ENCODE measurements around the gene OSBPL9.

Gene OSBPL9

DNA sequence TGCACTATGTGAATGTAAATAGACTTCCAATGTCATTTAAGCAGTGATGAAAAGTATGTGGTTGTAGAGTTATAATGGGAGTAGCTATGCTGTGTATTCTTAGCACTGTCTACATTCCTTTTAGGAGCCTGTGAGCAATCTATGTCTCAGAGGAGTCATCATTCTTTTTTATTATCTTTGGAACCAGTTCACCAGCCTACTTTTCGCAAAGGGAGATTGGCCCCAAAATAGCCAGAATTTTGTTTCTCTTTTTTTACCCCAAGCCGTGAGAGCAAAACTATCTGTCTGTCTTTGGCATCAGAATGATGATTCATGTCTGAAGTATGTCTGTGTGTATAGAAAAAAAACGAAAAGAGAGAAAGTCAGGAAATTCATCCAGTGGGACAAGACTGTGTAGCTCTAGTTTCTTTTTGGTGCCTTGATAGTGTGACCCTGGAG lies 44.2 kb downstream of the OSBPL9 start:
- peaks cover 25% of the 10 kb centered on the region for H3K36me3 Mint-ChIP-seq
- no peak for ATAC-seq
- no peak overlapping the region for H3K27ac Mint-ChIP-seq
- no peaks in the 10 kb centered on the region for H3K9me3 Mint-ChIP-seq
- H3K4me3 Mint-ChIP-seq, result no peak overlapping the region
- H3K4me1 Mint-ChIP-seq, result peaks cover 31% of the 10 kb centered on the region
- no peaks in the 10 kb centered on the region for H3K27me3 Mint-ChIP-seq

DNA sequence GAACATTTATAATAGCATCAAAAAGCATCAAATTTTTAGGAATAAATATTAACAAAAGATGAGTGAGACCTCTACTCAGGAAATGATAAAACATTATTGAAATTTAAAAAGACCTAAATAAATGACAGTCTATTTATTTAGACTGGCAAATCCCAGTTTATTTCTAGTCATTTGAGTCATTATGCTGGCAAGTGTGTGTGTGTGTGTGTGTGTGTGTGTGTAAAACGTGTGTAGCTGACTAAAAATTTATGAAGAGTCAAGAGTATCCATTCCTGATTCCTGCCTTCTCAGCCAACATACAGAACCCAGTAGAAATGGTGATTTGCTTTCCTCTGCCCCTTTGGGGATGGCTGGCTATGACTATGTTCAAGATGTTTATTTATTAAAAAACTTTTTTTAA lies 46.2 kb downstream of the OSBPL9 start:
- H3K27ac Mint-ChIP-seq, result no peak overlapping the region
- no peaks in the 10 kb centered on the region for H3K9me3 Mint-ChIP-seq
- ATAC-seq, result no peak
- H3K27me3 Mint-ChIP-seq, result no peaks in the 10 kb centered on the region
- H3K4me1 Mint-ChIP-seq, result peaks cover 34% of the 10 kb centered on the region
- H3K4me3 Mint-ChIP-seq, result no peak overlapping the region
- peaks cover 20% of the 10 kb centered on the region for H3K36me3 Mint-ChIP-seq

GRCh38 chr1:51663721-51664120 lies 46.8 kb downstream of the OSBPL9 start:
- no peaks in the 10 kb centered on the region for H3K27me3 Mint-ChIP-seq
- no peak overlapping the region for H3K27ac Mint-ChIP-seq
- no peak overlapping the region for H3K4me3 Mint-ChIP-seq
- H3K4me1 Mint-ChIP-seq, result peaks cover 34% of the 10 kb centered on the region
- ATAC-seq, result no peak
- H3K36me3 Mint-ChIP-seq, result peaks cover 20% of the 10 kb centered on the region
- no peaks in the 10 kb centered on the region for H3K9me3 Mint-ChIP-seq

- Mint-ChIP-seq H3K9me3 (no peaks in the 10 kb centered on the region), H3K4me3 (no peak overlapping the region), H3K27me3 (no peaks in the 10 kb centered on the region), H3K4me1 (peaks cover 32% of the 10 kb centered on the region), H3K36me3 (peaks cover 27% of the 10 kb centered on the region), H3K27ac (no peak overlapping the region)
- ATAC-seq, result no peak
Measured at GRCh38 chr1:51664421-51665240, 47.7 kb downstream of the OSBPL9 start.

DNA sequence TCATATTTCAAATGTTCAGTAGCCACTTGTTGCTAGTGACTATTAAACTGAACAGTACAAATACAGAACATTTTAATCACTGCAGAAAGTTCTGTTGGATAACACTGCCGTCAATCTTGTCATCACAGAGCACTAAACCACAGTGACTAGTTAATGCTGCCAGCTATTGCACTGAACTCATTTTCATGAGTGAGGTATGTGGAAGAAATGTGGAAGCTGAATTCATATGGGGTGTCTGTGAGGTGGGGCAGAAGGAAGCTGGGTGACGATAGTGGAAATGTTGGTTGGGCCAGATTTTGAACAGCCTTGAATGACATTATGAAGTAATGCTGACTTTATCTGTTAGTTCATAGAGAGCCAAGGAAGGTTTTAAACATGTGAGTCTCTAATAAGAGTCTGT lies 49.6 kb downstream of the OSBPL9 start:
- H3K4me1 Mint-ChIP-seq, result peaks cover 22% of the 10 kb centered on the region
- H3K27ac Mint-ChIP-seq, result no peak overlapping the region
- H3K4me3 Mint-ChIP-seq, result no peak overlapping the region
- peaks cover 22% of the 10 kb centered on the region for H3K36me3 Mint-ChIP-seq
- no peak for ATAC-seq
- H3K9me3 Mint-ChIP-seq, result no peaks in the 10 kb centered on the region
- H3K27me3 Mint-ChIP-seq, result no peaks in the 10 kb centered on the region

DNA sequence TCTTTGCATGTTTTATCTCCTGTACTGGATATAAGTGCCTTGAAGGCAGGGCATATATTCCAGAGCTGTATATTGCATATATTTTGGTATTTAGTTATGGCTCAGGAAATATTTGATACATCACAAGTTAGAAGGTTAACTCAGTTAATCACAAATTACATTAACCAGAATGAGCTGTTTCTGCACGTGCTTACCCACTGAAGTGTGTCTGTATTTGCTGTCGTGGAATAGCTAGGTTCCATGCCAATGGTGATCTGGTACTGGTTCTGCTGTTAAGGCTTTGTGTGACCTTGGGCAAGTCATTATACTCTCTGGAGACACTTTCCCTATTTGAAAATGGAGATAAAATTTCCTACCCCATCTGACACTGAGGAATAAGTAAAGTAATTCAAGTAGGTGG lies 50.7 kb downstream of the OSBPL9 start:
- Mint-ChIP-seq H3K36me3 (peaks cover 13% of the 10 kb centered on the region), H3K9me3 (no peaks in the 10 kb centered on the region), H3K27ac (no peak overlapping the region), H3K4me3 (no peak overlapping the region), H3K4me1 (peaks cover 12% of the 10 kb centered on the region), H3K27me3 (no peaks in the 10 kb centered on the region)
- ATAC-seq, result no peak

DNA sequence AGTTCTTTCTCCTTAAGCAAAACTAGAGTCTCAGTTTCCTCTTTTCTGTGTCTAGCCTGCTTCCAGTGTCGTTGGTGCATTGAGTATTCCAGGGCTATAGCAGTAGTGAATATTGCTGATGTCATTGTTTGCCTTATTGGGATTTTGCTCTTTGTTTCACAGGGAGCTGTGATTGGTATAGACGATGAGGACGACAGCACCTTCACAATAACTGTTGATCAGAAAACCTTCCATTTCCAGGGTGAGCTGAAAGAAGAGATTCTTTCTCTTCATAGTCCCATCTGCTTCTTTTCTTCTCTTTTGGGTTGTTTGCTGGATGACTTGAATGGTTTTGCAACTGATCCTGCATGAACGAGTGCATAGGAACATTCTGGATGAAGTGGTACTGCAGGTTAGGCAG lies 52.4 kb downstream of the OSBPL9 start:
- H3K4me3 Mint-ChIP-seq, result no peak overlapping the region
- no peaks in the 10 kb centered on the region for H3K27me3 Mint-ChIP-seq
- no peak overlapping the region for H3K27ac Mint-ChIP-seq
- H3K4me1 Mint-ChIP-seq, result peaks cover 7% of the 10 kb centered on the region
- H3K9me3 Mint-ChIP-seq, result no peaks in the 10 kb centered on the region
- H3K36me3 Mint-ChIP-seq, result peaks cover 13% of the 10 kb centered on the region
- ATAC-seq, result no peak

- ATAC-seq, result no peak
- peaks cover 13% of the 10 kb centered on the region for H3K36me3 Mint-ChIP-seq
- peaks cover 7% of the 10 kb centered on the region for H3K4me1 Mint-ChIP-seq
- H3K9me3 Mint-ChIP-seq, result no peaks in the 10 kb centered on the region
- H3K27me3 Mint-ChIP-seq, result no peaks in the 10 kb centered on the region
- H3K27ac Mint-ChIP-seq, result no peak overlapping the region
- H3K4me3 Mint-ChIP-seq, result no peak overlapping the region
Measured at GRCh38 chr1:51669816-51670215, 52.9 kb downstream of the OSBPL9 start.

GRCh38 chr1:51671527-51672325 lies 54.8 kb downstream of the OSBPL9 start:
- no peak for ATAC-seq
- no peaks in the 10 kb centered on the region for H3K9me3 Mint-ChIP-seq
- H3K4me3 Mint-ChIP-seq, result no peak overlapping the region
- no peaks in the 10 kb centered on the region for H3K27me3 Mint-ChIP-seq
- H3K27ac Mint-ChIP-seq, result no peak overlapping the region
- H3K4me1 Mint-ChIP-seq, result no peaks in the 10 kb centered on the region
- peaks cover 7% of the 10 kb centered on the region for H3K36me3 Mint-ChIP-seq

DNA sequence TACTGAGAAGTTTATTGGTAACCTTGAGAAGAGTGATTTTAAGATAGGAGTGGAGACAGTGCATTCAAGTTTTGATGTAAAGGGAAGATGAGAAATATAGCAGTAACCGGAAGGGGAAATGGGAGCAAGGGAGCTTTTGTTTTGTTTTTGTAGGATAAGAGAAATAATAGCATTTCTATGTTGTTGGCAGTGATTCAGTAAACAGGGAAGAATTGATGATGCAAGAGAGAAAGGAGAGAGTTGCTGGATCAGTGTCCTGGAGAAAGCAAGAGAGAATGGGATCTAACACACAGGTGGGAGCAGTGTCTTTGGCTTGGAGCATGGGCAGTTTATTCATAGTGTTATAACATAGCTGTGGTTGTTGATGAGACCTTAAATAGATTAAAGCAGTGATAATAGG lies 56.4 kb downstream of the OSBPL9 start:
- peaks cover 3% of the 10 kb centered on the region for H3K4me1 Mint-ChIP-seq
- H3K27me3 Mint-ChIP-seq, result no peaks in the 10 kb centered on the region
- H3K27ac Mint-ChIP-seq, result no peak overlapping the region
- no peaks in the 10 kb centered on the region for H3K9me3 Mint-ChIP-seq
- H3K4me3 Mint-ChIP-seq, result no peak overlapping the region
- H3K36me3 Mint-ChIP-seq, result peaks cover 7% of the 10 kb centered on the region
- no peak for ATAC-seq

- Mint-ChIP-seq H3K27ac (no peak overlapping the region), H3K27me3 (no peaks in the 10 kb centered on the region), H3K4me3 (no peak overlapping the region), H3K4me1 (peaks cover 6% of the 10 kb centered on the region), H3K36me3 (no peaks in the 10 kb centered on the region), H3K9me3 (no peaks in the 10 kb centered on the region)
- no peak for ATAC-seq
Measured at GRCh38 chr1:51675177-51675780, 58.4 kb downstream of the OSBPL9 start.

DNA sequence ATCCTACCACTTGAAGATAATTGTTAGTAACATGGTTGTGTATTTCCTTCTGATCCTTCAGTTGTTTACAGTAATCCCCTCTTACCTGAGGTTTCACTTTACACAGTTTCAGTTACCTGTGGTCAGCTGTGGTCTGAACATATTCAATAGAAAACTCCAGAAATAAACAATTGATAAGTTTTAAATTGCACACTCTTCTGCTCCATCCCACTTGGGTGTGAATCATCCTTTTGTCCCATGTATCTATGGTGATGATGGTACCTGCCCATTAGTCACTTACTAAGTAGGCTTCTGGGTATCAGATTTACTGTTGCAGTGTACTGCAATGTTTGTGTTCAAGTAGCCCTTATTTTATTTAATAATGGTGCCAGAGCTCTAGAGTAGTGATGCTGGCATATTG lies 62.5 kb downstream of the OSBPL9 start:
- Mint-ChIP-seq H3K9me3 (no peaks in the 10 kb centered on the region), H3K36me3 (no peaks in the 10 kb centered on the region), H3K4me1 (peaks cover 6% of the 10 kb centered on the region), H3K4me3 (no peak overlapping the region), H3K27me3 (no peaks in the 10 kb centered on the region), H3K27ac (no peak overlapping the region)
- no peak for ATAC-seq

DNA sequence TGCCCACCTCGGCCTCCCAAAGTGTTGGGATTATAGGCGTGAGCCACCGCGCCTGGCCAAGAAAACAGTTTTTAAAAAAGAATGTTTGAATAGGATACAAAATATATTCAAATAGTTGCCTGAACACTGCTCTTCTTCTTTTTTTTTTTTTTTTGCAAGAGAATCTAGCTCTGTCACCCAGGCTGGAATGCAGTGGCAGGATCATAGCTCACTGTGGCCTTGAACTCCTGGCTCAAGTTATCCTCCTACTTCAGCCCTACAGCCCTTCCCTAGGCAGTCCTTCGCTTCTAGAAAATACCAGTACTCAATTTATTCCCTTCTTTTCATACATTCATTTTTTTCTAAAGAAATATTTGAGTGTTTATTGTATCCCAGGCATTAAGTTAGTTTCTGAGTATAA lies 67.9 kb downstream of the OSBPL9 start:
- Mint-ChIP-seq H3K4me3 (no peak overlapping the region), H3K27me3 (no peaks in the 10 kb centered on the region), H3K36me3 (peaks cover 3% of the 10 kb centered on the region), H3K27ac (no peak overlapping the region), H3K9me3 (no peaks in the 10 kb centered on the region), H3K4me1 (peaks cover 23% of the 10 kb centered on the region)
- no peak for ATAC-seq

DNA sequence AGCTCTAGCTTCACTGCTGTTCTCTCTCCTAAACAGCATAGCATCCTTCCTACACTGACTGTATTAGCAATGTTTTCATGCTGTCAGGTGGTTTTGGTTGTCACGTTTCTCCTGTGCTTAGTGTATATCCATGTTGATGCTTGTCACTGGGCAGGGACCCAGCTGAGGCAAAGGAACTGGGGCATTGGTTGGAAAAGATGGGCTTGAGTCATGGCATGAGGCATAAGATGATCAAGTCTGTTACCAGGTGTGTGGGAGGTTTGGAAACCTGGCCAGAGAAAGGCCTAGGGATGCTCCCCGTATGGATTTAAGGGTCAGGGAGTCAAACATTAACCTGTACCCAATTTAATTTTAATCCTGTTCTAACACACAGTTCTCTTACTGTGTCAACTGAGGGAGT lies 69.6 kb downstream of the OSBPL9 start:
- Mint-ChIP-seq H3K27me3 (no peaks in the 10 kb centered on the region), H3K27ac (no peak overlapping the region), H3K4me1 (peaks cover 25% of the 10 kb centered on the region), H3K36me3 (peaks cover 5% of the 10 kb centered on the region), H3K4me3 (no peak overlapping the region), H3K9me3 (no peaks in the 10 kb centered on the region)
- ATAC-seq, result no peak

GRCh38 chr1:51689075-51689440 lies 72.2 kb downstream of the OSBPL9 start:
- Mint-ChIP-seq H3K27ac (no peak overlapping the region), H3K4me1 (peaks cover 25% of the 10 kb centered on the region), H3K36me3 (peaks cover 5% of the 10 kb centered on the region), H3K4me3 (no peak overlapping the region), H3K27me3 (no peaks in the 10 kb centered on the region), H3K9me3 (no peaks in the 10 kb centered on the region)
- no peak for ATAC-seq
